SK-N-SH (cell line): ENCODE data around the gene DHX9.

Source experiments
- CHD2 ChIP-seq: fragments of 150-350 bp; IDR thresholded peaks from 2 replicates; pipeline ENCODE4 v1.6.1; 2018; ENCODE audit warnings: low read length; ENCODE audit not compliant: partially characterized antibody
- CTCF ChIP-seq: fragments of 200-600 bp; sonication (generic); IDR thresholded peaks from 2 replicates; pipeline ENCODE4 v1.6.1; 2017; ENCODE audit warnings: antibody characterized with exemption, mild to moderate bottlenecking, moderate library complexity
- ELF1 ChIP-seq: IDR thresholded peaks from 2 replicates; pipeline ENCODE4 v1.4.0; 2012
- EP300 ChIP-seq, 2 experiments: IDR thresholded peaks; 2 replicates each; pipeline versions ENCODE4 v1.4.0 to v1.6.1; 2012; ENCODE audit warnings: borderline replicate concordance in 1 of 2, low read depth in 1 of 2, low read length in 1 of 2
- FOSL2 ChIP-seq: IDR thresholded peaks from 2 replicates; pipeline ENCODE4 v1.4.0; 2012; ENCODE audit warnings: low read depth, mild to moderate bottlenecking, moderate library complexity, borderline replicate concordance
- GABPA ChIP-seq: IDR thresholded peaks from 2 replicates; pipeline ENCODE4 v1.4.0; 2012; ENCODE audit warnings: low read depth, mild to moderate bottlenecking
- MAX ChIP-seq: IDR thresholded peaks from 2 replicates; pipeline ENCODE4 v1.4.0; 2012; ENCODE audit warnings: low read depth
- MEF2A ChIP-seq: IDR thresholded peaks from 2 replicates; pipeline ENCODE4 v1.4.0; 2012; ENCODE audit warnings: low read depth, borderline replicate concordance
- NRF1 ChIP-seq: IDR thresholded peaks from 2 replicates; pipeline ENCODE4 v1.6.1; 2012; ENCODE audit warnings: low read depth, mild to moderate bottlenecking, low read length
- PBX3 ChIP-seq: IDR thresholded peaks from 2 replicates; pipeline ENCODE4; 2012
- REST ChIP-seq: IDR thresholded peaks from 2 replicates; pipeline ENCODE4 v1.6.1; 2012; ENCODE audit warnings: mild to moderate bottlenecking, low read depth, low read length, moderate library complexity

GRCh38 chr1:182795563-182796228 lies 43.5 kb upstream of the DHX9 start:
- TF ChIP-seq ELF1 (no peak), MAX (no peak), REST (no peak), CTCF (no peak), CHD2 (no peak), GABPA (no peak), MEF2A (no peak), FOSL2 (no peak), PBX3 (no peak), EP300 (IDR thresholded peaks at IDR 0.05; ENCODE audit: borderline replicate concordance in 1 of 2, low read depth in 1 of 2, low read length in 1 of 2) (no peak), NRF1 (no peak)
